Body of pancreas (tissue), 4 donors: ENCODE data around the gene WDR7.

Experiments
- CTCF ChIP-seq, 7 experiments: fragments of 450-650 bp in 4 of 7; fragments of 200-600 bp in 3 of 7; sonication (generic) in 3 of 7; IDR thresholded peaks; one replicate each; pipeline ENCODE4 v1.5.1; 2016 to 2019; ENCODE audit warnings: antibody characterized with exemption in 7 of 7
- POLR2A ChIP-seq, 3 donors: fragments of 450-650 bp; IDR thresholded peaks; one replicate each; pipeline ENCODE4 v1.6.1; 2016; ENCODE audit warnings: antibody characterized with exemption in 3 of 3, mild to moderate bottlenecking in 2 of 3

GRCh38 chr18:56962322-56962721 lies 311.2 kb downstream of the WDR7 start:
- TF ChIP-seq CTCF (IDR thresholded peaks at IDR 0.05) (no peak), POLR2A (IDR thresholded peaks at IDR 0.05) (no peak)
